ENCODE data around the gene KRTAP5-11. TPM values are rescaled to one million over a fixed set of nuclear protein-coding genes. Genes with fewer than 3 reads are reported as not detected.

The KRTAP5-11 gene
- total and polyA plus RNA-seq, 2 donors (not counting 3 experiments of a cell fraction or from before 2014, with no cell fraction given) = not detected

DNA sequence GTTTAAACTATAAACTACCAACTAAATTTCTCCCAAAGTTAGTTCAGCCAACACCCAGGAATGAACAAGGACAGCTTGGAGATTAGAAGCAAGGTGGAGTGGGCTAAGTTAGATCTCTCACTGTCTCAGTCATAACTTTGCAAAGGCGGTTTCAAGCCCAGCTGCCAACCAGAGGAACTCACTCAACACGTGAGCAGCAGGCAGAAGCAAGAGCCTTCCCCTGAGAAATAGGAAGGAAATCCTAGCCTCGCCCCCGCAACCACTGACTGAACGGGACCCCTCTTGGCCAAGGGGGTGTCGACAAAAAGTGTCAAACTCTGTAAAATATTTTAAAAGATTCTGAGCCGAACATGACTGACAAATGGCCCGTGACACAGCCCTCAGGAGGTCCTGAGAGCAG, 38.8 kb downstream of the KRTAP5-11 start:
- Histone ChIP-seq H4K20me1 (replicated peaks; ENCODE audit: control insufficient read depth, extremely low read depth, insufficient read depth, low read length) (no peaks in the 10 kb centered on the region), H3K9me1 (replicated peaks; ENCODE audit: control insufficient read depth, extremely low read depth, insufficient read depth, low read length) (no peaks in the 10 kb centered on the region), H3K79me2 (ENCODE audit: control insufficient read depth, insufficient read depth, low read length) (no peaks in the 10 kb centered on the region), H3K27ac (ENCODE audit: insufficient read depth, low read depth, low read length) (no peak overlapping the region), H2AFZ (ENCODE audit: low read depth, low read length) (no peak overlapping the region), H3K9ac (replicated peaks; ENCODE audit: extremely low read depth, insufficient read depth, low read length) (no peak overlapping the region), H3K4me1 (ENCODE audit: control insufficient read depth, extremely low read depth, insufficient read depth, low read length) (no peaks in the 10 kb centered on the region), H3K4me3 (replicated peaks in 1 of 3; ENCODE audit: insufficient read depth in 1 of 3, low read depth in 1 of 3, low read length in 3 of 3) (no peak overlapping the region), H3K36me3 (ENCODE audit: control insufficient read depth in 2 of 2, extremely low read depth in 1 of 2, insufficient read depth in 2 of 2, low read length in 2 of 2) (no peaks in the 10 kb centered on the region), H3K9me3 (replicated peaks; ENCODE audit: control insufficient read depth, insufficient read depth, low read length) (no peaks in the 10 kb centered on the region), H3K27me3 (ENCODE audit: control insufficient read depth in 2 of 2, insufficient read depth in 2 of 2, low read length in 2 of 2) (no peaks in the 10 kb centered on the region), H3K4me2 (ENCODE audit: insufficient read depth, low read length) (no peak overlapping the region)
- CTCF ChIA-PET = interaction anchor here (3.1 kb wide), 1 partner anchor 20 kb away, joined by 12 read pairs; no protein-coding TSS in a partner anchor
- POLR2A ChIA-PET = no interaction called here
- no peak for DNase-seq (ENCODE audit: low read depth, low spot score)
- dilution Hi-C loops (cut with MboI; ENCODE audit: extremely low pct_ligation_motif_present, low sequenced_read_pairs) (no loop called here), intact Hi-C loops (cut with micrococcal nuclease) (no loop called here)
- no peak for FAIRE-seq
- TF ChIP-seq JUN (IDR thresholded peaks at IDR 0.05; ENCODE audit: borderline replicate concordance, insufficient read depth, insufficient read length, low read depth) = no peak
- no peak for TF ChIP-seq FOS (IDR thresholded peaks at IDR 0.05; ENCODE audit: borderline replicate concordance, insufficient read depth, low read length)
- no peak for TF ChIP-seq EZH2 (IDR thresholded peaks at IDR 0.05; ENCODE audit: borderline replicate concordance, low read depth, low read length, severe bottlenecking)
- TF ChIP-seq GATA2 (IDR thresholded peaks at IDR 0.05; ENCODE audit: insufficient read depth, insufficient read length, low read depth, low read length) = no peak
- no TSS peak for BruUV-seq (replicated peaks)

DNA sequence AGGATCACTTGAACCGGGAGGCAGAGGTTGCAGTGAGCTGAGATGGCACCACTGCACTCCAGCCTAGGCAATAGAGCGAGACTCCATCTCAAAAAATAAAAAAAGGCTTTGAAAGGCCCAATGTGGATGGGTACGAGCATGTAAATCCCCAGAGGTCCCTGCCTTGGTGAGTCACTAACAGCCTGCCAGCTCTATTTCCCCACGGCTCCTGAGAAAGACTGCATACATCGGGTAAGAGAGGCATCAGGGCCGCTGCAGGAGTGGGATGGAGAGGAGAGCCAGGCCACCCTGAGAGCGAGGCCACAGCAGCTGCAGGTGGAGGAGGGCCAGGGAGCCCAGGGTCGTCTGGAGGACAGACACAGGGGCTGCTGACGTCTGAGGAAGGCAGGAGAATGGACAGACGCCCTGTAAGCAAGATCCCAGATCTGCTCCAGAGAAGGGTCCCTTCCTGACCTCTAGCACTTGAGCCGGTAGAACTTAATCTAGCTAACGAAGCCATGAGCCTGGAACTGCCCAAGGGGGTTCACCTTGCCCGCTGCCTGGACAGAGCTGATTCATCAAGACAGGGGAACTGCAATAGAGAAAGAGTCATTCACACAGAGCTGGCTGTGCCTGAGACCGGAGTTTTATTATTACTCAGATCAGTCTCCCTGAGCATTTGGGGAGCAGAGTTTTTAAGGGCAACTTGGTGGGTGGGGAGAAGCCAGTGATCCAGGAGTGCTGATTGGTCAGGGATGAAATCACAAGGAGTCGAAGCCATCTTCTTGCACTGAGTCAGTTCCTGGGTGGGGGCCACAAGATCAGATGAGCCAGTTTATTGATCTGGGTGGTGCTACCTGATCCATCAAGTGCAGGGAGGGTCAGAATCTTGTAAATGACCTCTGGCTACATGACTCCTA, 39.5 kb downstream of the KRTAP5-11 start:
- ChIA-PET POLR2A (no interaction called here), CTCF (interaction anchor here (1.3 to 3.1 kb wide), 2 partner anchors 11 to 20 kb away, joined by 4 to 12 read pairs; no protein-coding TSS in a partner anchor)
- dilution Hi-C loops (cut with MboI; ENCODE audit: extremely low pct_ligation_motif_present, low sequenced_read_pairs) = no loop called here
- Histone ChIP-seq H3K9me1 (replicated peaks; ENCODE audit: control insufficient read depth, extremely low read depth, insufficient read depth, low read length) (no peaks in the 10 kb centered on the region), H3K36me3 (ENCODE audit: control insufficient read depth in 2 of 2, extremely low read depth in 1 of 2, insufficient read depth in 2 of 2, low read length in 2 of 2) (no peaks in the 10 kb centered on the region), H3K4me1 (ENCODE audit: control insufficient read depth, extremely low read depth, insufficient read depth, low read length) (no peaks in the 10 kb centered on the region), H3K27me3 (ENCODE audit: control insufficient read depth in 2 of 2, insufficient read depth in 2 of 2, low read length in 2 of 2) (no peaks in the 10 kb centered on the region), H3K9ac (replicated peaks; ENCODE audit: extremely low read depth, insufficient read depth, low read length) (no peak overlapping the region), H3K27ac (ENCODE audit: insufficient read depth, low read depth, low read length) (no peak overlapping the region), H2AFZ (ENCODE audit: low read depth, low read length) (no peak overlapping the region), H4K20me1 (replicated peaks; ENCODE audit: control insufficient read depth, extremely low read depth, insufficient read depth, low read length) (no peaks in the 10 kb centered on the region), H3K9me3 (replicated peaks; ENCODE audit: control insufficient read depth, insufficient read depth, low read length) (no peaks in the 10 kb centered on the region), H3K79me2 (ENCODE audit: control insufficient read depth, insufficient read depth, low read length) (no peaks in the 10 kb centered on the region), H3K4me2 (ENCODE audit: insufficient read depth, low read length) (no peak overlapping the region), H3K4me3 (replicated peaks in 1 of 3; ENCODE audit: insufficient read depth in 1 of 3, low read depth in 1 of 3, low read length in 3 of 3) (no peak overlapping the region)
- FAIRE-seq (no peak), DNase-seq (ENCODE audit: low read depth, low spot score) (no peak)
- TF ChIP-seq, protein P1, sequence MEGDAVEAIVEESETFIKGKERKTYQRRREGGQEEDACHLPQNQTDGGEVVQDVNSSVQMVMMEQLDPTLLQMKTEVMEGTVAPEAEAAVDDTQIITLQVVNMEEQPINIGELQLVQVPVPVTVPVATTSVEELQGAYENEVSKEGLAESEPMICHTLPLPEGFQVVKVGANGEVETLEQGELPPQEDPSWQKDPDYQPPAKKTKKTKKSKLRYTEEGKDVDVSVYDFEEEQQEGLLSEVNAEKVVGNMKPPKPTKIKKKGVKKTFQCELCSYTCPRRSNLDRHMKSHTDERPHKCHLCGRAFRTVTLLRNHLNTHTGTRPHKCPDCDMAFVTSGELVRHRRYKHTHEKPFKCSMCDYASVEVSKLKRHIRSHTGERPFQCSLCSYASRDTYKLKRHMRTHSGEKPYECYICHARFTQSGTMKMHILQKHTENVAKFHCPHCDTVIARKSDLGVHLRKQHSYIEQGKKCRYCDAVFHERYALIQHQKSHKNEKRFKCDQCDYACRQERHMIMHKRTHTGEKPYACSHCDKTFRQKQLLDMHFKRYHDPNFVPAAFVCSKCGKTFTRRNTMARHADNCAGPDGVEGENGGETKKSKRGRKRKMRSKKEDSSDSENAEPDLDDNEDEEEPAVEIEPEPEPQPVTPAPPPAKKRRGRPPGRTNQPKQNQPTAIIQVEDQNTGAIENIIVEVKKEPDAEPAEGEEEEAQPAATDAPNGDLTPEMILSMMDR (IDR thresholded peaks at IDR 0.05; ENCODE audit: extremely low read depth in 1 of 2, insufficient read depth in 1 of 2, low read depth in 1 of 2, low read length in 2 of 2) = no peak
- TF ChIP-seq POLR2AphosphoS5 (IDR thresholded peaks at IDR 0.05; ENCODE audit: insufficient read depth, low read depth, low read length) = no peak
- TF ChIP-seq, protein P2, sequence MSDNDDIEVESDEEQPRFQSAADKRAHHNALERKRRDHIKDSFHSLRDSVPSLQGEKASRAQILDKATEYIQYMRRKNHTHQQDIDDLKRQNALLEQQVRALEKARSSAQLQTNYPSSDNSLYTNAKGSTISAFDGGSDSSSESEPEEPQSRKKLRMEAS (IDR thresholded peaks at IDR 0.05; ENCODE audit: insufficient read depth, insufficient read length) = no peak
- no peak for TF ChIP-seq POLR2A (IDR thresholded peaks at IDR 0.05; ENCODE audit: low read depth, low read length)
- no peak for TF ChIP-seq MYC (IDR thresholded peaks at IDR 0.05; ENCODE audit: low read depth, low read length)
- TF ChIP-seq FOS (IDR thresholded peaks at IDR 0.05; ENCODE audit: borderline replicate concordance, insufficient read depth, low read length) = no peak
- no peak for TF ChIP-seq GATA2 (IDR thresholded peaks at IDR 0.05; ENCODE audit: insufficient read depth, insufficient read length, low read depth, low read length)
- BruUV-seq (replicated peaks) = no TSS peak
- intact Hi-C loops (cut with micrococcal nuclease) = no loop called here
